HFFc6 (cell line): ENCODE results near the gene PLXNA4. TPM values are rescaled to one million over a fixed set of nuclear protein-coding genes. Genes with fewer than 3 reads are reported as not detected.

Experiments used
- DNase-seq: peaks from one replicate; pipeline ENCODE4 v3.0.0-alpha.2; 2018
- H3K27ac Mint-ChIP-seq: 2 replicates; pipeline ENCODE4 v1.8.0; 2020; ENCODE audit warnings: mild to moderate bottlenecking, mixed read lengths
- H3K27me3 Mint-ChIP-seq: 2 replicates; pipeline ENCODE4 v1.8.0; 2021; ENCODE audit warnings: mild to moderate bottlenecking, moderate library complexity, mixed read lengths; ENCODE audit not compliant: insufficient read depth
- H3K36me3 Mint-ChIP-seq: 2 replicates; pipeline ENCODE4 v1.8.0; 2021; ENCODE audit warnings: low read depth, mixed read lengths
- H3K4me1 Mint-ChIP-seq: 2 replicates; pipeline ENCODE4 v1.8.0; 2020; ENCODE audit warnings: low read depth, mixed read lengths
- H3K4me3 Mint-ChIP-seq: 2 replicates; pipeline ENCODE4 v1.8.0; 2020; ENCODE audit warnings: mild to moderate bottlenecking, moderate library complexity, mixed read lengths
- H3K9me3 Mint-ChIP-seq: 2 replicates; pipeline ENCODE4 v1.8.0; 2020; ENCODE audit warnings: mild to moderate bottlenecking, mixed read lengths
- CTCF ChIP-seq: fragments of 200-600 bp; sonication (generic); IDR thresholded peaks from 2 replicates; pipeline ENCODE4 v1.5.0; 2021; ENCODE audit warnings: antibody characterized with exemption, mild to moderate bottlenecking
- total RNA-seq, 6 experiments: library from RNA; stranded (reverse); fragmentation: NEBNext Ultra II Directional; extraction: Animal tissue kit (Norgen Biotek cat#: 25700); gene quantifications; 2 replicates in 1 of 6; 3 replicates in 5 of 6; pipeline ENCODE4 v1.2.3, GENCODE V29; 2021

PLXNA4 gene
- total RNA-seq, 6 experiments from 2014 or later: 0.02 to 0.14 (median 0.05) TPM; not detected in 2

GRCh38 chr7:132102942-132103341 lies 473.3 kb downstream of the PLXNA4 start:
- Mint-ChIP-seq H3K27ac (no peak overlapping the region), H3K4me1 (no peaks in the 10 kb centered on the region), H3K36me3 (no peaks in the 10 kb centered on the region), H3K4me3 (no peak overlapping the region), H3K27me3 (peaks cover 26% of the 10 kb centered on the region), H3K9me3 (no peaks in the 10 kb centered on the region)
- TF ChIP-seq CTCF: no peak
- no peak for DNase-seq

DNA sequence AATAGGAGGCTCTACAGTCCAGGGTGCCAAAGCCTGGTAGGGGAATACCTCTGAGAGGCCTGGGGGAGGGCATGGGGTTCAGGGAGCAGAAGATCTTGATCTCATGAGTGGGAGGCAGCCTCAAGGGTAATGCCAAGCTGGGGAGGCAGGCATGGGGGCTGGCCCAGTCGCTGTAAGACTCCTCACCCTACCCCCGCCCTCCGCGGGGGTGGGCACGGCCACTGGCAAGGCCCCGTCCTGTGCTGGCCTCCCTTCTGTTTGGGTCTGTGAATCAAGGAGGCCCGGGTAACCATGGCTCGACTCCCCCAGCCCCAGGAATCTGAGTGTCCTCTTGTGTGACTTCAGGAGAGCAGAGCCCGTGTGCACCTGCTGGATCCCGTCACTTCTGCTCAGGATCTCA lies 473.9 kb downstream of the PLXNA4 start:
- TF ChIP-seq CTCF: no peak
- DNase-seq: no peak
- no peak overlapping the region for H3K4me3 Mint-ChIP-seq
- H3K36me3 Mint-ChIP-seq: no peaks in the 10 kb centered on the region
- H3K27me3 Mint-ChIP-seq: peaks cover 31% of the 10 kb centered on the region
- H3K9me3 Mint-ChIP-seq: no peaks in the 10 kb centered on the region
- H3K27ac Mint-ChIP-seq: no peak overlapping the region
- H3K4me1 Mint-ChIP-seq: no peaks in the 10 kb centered on the region

DNA sequence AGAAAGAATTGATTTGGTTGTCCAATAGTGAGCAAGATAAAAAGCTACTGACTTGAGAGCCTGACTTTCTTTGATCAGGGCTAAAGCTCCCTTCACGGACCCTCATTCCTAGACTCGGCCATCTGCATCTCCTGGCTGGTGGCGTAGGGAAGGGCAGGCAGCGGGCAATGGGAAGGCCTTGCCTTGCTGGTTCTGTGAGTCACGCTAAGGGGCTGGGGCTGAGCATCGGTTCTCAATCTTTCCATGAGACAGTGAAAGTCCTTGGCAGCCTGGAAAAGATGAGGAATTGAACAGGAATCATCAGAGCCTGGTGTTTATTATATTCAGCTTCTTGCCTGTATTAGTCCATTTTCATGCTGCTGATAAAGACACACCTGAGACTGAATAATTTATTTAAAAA lies 475.3 kb downstream of the PLXNA4 start:
- DNase-seq: no peak
- Mint-ChIP-seq H3K9me3 (no peaks in the 10 kb centered on the region), H3K27me3 (peaks cover 30% of the 10 kb centered on the region), H3K4me3 (no peak overlapping the region), H3K36me3 (no peaks in the 10 kb centered on the region), H3K4me1 (no peaks in the 10 kb centered on the region), H3K27ac (no peak overlapping the region)
- no peak for TF ChIP-seq CTCF

GRCh38 chr7:132100483-132100882 lies 475.8 kb downstream of the PLXNA4 start:
- no peak for TF ChIP-seq CTCF
- H3K27me3 Mint-ChIP-seq: peaks cover 31% of the 10 kb centered on the region
- no peaks in the 10 kb centered on the region for H3K36me3 Mint-ChIP-seq

GRCh38 chr7:132099163-132099562 lies 477.1 kb downstream of the PLXNA4 start:
- no peak overlapping the region for H3K27ac Mint-ChIP-seq
- H3K4me3 Mint-ChIP-seq: no peak overlapping the region
- no peak for DNase-seq
- TF ChIP-seq CTCF: no peak
- H3K9me3 Mint-ChIP-seq: no peaks in the 10 kb centered on the region
- H3K4me1 Mint-ChIP-seq: no peaks in the 10 kb centered on the region
- peaks cover 34% of the 10 kb centered on the region for H3K27me3 Mint-ChIP-seq
- no peaks in the 10 kb centered on the region for H3K36me3 Mint-ChIP-seq

More at GRCh38 chr7:132100483-132100882, 475.8 kb downstream of the PLXNA4 start:
- Mint-ChIP-seq H3K4me1 (no peaks in the 10 kb centered on the region), H3K27ac (no peak overlapping the region), H3K9me3 (no peaks in the 10 kb centered on the region), H3K4me3 (no peak overlapping the region)
- no peak for DNase-seq

DNA sequence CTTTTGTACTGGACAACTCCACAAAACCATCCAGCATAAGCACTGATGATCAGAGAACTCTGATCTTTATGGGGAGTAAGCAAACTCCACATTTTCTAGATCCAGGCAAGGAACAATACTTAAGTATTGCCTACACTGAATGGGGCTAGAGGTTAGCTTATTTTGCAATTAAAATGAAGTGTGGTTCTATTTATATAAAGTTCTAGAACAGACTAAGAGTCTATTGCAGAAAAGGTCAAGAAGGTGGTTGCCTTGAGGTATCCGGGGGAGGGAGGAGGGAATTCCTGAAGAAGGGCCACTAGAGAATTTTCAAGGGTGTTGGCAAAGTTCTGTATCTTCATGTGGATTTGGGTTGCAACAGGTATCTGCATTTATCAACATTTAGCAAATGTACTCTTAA lies 477.9 kb downstream of the PLXNA4 start:
- TF ChIP-seq CTCF: no peak

More for the DNA sequence above, 477.9 kb downstream of the PLXNA4 start:
- no peak overlapping the region for H3K4me3 Mint-ChIP-seq
- no peak overlapping the region for H3K27ac Mint-ChIP-seq
- no peaks in the 10 kb centered on the region for H3K36me3 Mint-ChIP-seq
- no peaks in the 10 kb centered on the region for H3K9me3 Mint-ChIP-seq
- peaks cover 36% of the 10 kb centered on the region for H3K27me3 Mint-ChIP-seq
- no peak for DNase-seq
- H3K4me1 Mint-ChIP-seq: no peaks in the 10 kb centered on the region
